Panc1 (cell line): Measurements from ENCODE around the gene SBNO2. TPM values are rescaled to one million over a fixed set of nuclear protein-coding genes. Genes with fewer than 3 reads are reported as not detected.

Experiments used
- ATAC-seq: fragments of 200-7000 bp; cut with Tn5 transposase; 2 replicates; pipeline ENCODE4 v1.9.1; 2020; ENCODE audit warnings: mild to moderate bottlenecking, moderate library complexity
- BruUV-seq: library from RNA; stranded (reverse); fragments of 400-500 nt; replicated peaks from 2 replicates; lab custom pipeline; 2021; lab: Mats Ljungman, UMichigan
- CTCF ChIA-PET: fragments of 300-600 bp; sonication (Branson Sonifier 250); formaldehyde crosslinking; loops from one replicate; lab custom pipeline; 2022; ENCODE audit warnings: antibody characterized with exemption; lab: Charles Lee
- POLR2A ChIA-PET: fragments of 300-600 bp; sonication (Branson Sonifier 250); formaldehyde crosslinking; loops from one replicate; lab custom pipeline; 2022; ENCODE audit warnings: antibody characterized with exemption; lab: Charles Lee
- DNase-seq: peaks from one replicate; pipeline ENCODE4 v3.0.0-alpha.2; 2010; ENCODE audit warnings: low read depth, low spot score
- H3K27ac ChIP-seq: 2 replicates; pipeline ENCODE4 v1.5.1; 2011; ENCODE audit warnings: mild to moderate bottlenecking, low read length, inconsistent platforms
- H3K27me3 ChIP-seq: fragments of 200-500 bp; sonication (Bioruptor generic); 2 replicates; pipeline ENCODE4 v1.6.0; 2014; ENCODE audit warnings: low read length, inconsistent platforms; ENCODE audit not compliant: control insufficient read depth, insufficient read depth
- H3K36me3 ChIP-seq: fragments of 200-500 bp; sonication (Bioruptor generic); 2 replicates; pipeline ENCODE4 v1.5.1; 2014; ENCODE audit warnings: inconsistent platforms, mild to moderate bottlenecking, low read length, moderate library complexity; ENCODE audit not compliant: control insufficient read depth, insufficient read depth
- H3K4me1 ChIP-seq: 2 replicates; pipeline ENCODE4 v1.5.1; 2011; ENCODE audit warnings: inconsistent platforms, mild to moderate bottlenecking, low read length, moderate library complexity; ENCODE audit not compliant: control insufficient read depth, insufficient read depth
- H3K4me3 ChIP-seq, 2 experiments: 2 replicates each; pipeline ENCODE4 v1.5.1; 2011 to 2012; ENCODE audit warnings: low read depth in 2 of 2, low read length in 2 of 2, mild to moderate bottlenecking in 2 of 2, inconsistent platforms in 1 of 2, moderate library complexity in 1 of 2
- H3K9me3 ChIP-seq: fragments of 200-500 bp; sonication (Bioruptor generic); 2 replicates; pipeline ENCODE4 v1.5.1; 2014; ENCODE audit warnings: low read depth, mild to moderate bottlenecking, inconsistent platforms, low read length, moderate library complexity; ENCODE audit not compliant: control insufficient read depth, insufficient read depth
- CTCF ChIP-seq: fragments of 450-650 bp; IDR thresholded peaks from 2 replicates; pipeline ENCODE4 v1.5.1; 2017; ENCODE audit warnings: mild to moderate bottlenecking
- POLR2AphosphoS5 ChIP-seq: IDR thresholded peaks from 2 replicates; pipeline ENCODE4 v1.6.1; 2012; ENCODE audit warnings: mild to moderate bottlenecking, low read depth, low read length, moderate library complexity
- REST ChIP-seq, 2 experiments: IDR thresholded peaks; 2 replicates each; pipeline ENCODE4 v1.6.1; 2011 to 2012; ENCODE audit warnings: low read depth in 2 of 2, control low read depth in 1 of 2, low read length in 1 of 2, mild to moderate bottlenecking in 1 of 2, moderate library complexity in 1 of 2; ENCODE audit not compliant: insufficient read depth in 1 of 2
- SIN3A ChIP-seq: IDR thresholded peaks from 2 replicates; pipeline ENCODE4 v1.6.1; 2012; ENCODE audit warnings: low read depth, mild to moderate bottlenecking, low read length, moderate library complexity, borderline replicate concordance; ENCODE audit not compliant: insufficient read depth
- TCF7L2 ChIP-seq: IDR thresholded peaks from 2 replicates; pipeline ENCODE4 v1.6.1; 2011; ENCODE audit warnings: mild to moderate bottlenecking, low read depth, low read length, inconsistent platforms
- in situ Hi-C: cut with HindIII; loops from 2 replicates; pipeline ENCODE4 v1.10.0; 2016; ENCODE audit warnings: low sequenced_read_pairs, low pct_unique_long_range_greater_than_20kb
- intact Hi-C: fragments of 100-400 bp; cut with micrococcal nuclease; formaldehyde crosslinking; loops from one replicate; pipeline ENCODE4 v1.10.0; 2022; ENCODE audit not compliant: unreplicated experiment
- total RNA-seq: library from RNA; stranded (reverse); gene quantifications from one replicate; pipeline ENCODE4 v1.2.1, GENCODE V29; 2021; ENCODE audit not compliant: unreplicated experiment

Gene SBNO2
- total RNA-seq, 1 experiment from 2014 or later: 101 TPM

- no TSS peak for BruUV-seq
- DNase-seq: no peak
- Histone ChIP-seq H3K4me1 (peaks cover 15% of the 10 kb centered on the region), H3K4me3 (peak overlapping the region; percentile 83 to 87), H3K27me3 (no peaks in the 10 kb centered on the region), H3K36me3 (no peaks in the 10 kb centered on the region; the same call in none of the 2 replicates), H3K9me3 (no peaks in the 10 kb centered on the region), H3K27ac (peak overlapping the region; percentile 87)
- no peak for TF ChIP-seq REST (IDR thresholded peaks at IDR 0.05; ENCODE audit: insufficient read depth in 1 of 2, low read depth in 2 of 2, low read length in 1 of 2)
- no peak for TF ChIP-seq TCF7L2
- TF ChIP-seq POLR2AphosphoS5: no peak
- TF ChIP-seq SIN3A: no peak
- no peak for TF ChIP-seq CTCF
- in situ Hi-C loops (no loop called here), intact Hi-C loops (no loop called here)
- ATAC-seq: no peak
- ChIA-PET CTCF (no interaction called here), POLR2A (interaction anchor here (0.9 kb wide), 1 partner anchor 10 kb away, joined by 3 read pairs; no protein-coding TSS in a partner anchor)
Measured at GRCh38 chr19:1093330-1093729, 80.7 kb downstream of the SBNO2 start.

- ChIA-PET CTCF (no interaction called here), POLR2A (no interaction called here)
- DNase-seq (no peak), ATAC-seq (no peak)
- intact Hi-C loops (no loop called here), in situ Hi-C loops (no loop called here)
- TF ChIP-seq REST (IDR thresholded peaks at IDR 0.05; ENCODE audit: insufficient read depth in 1 of 2, low read depth in 2 of 2, low read length in 1 of 2): no peak
- no peak for TF ChIP-seq POLR2AphosphoS5
- no peak for TF ChIP-seq CTCF
- no peak for TF ChIP-seq SIN3A
- no peak for TF ChIP-seq TCF7L2
- H3K9me3 ChIP-seq: no peaks in the 10 kb centered on the region
- no peaks in the 10 kb centered on the region for H3K27me3 ChIP-seq
- no peak overlapping the region for H3K27ac ChIP-seq
- H3K4me3 ChIP-seq: no peak overlapping the region
- H3K36me3 ChIP-seq: no peaks in the 10 kb centered on the region; the same call in none of the 2 replicates
- peaks cover 5% of the 10 kb centered on the region; the same call in 1 of the 2 replicates for H3K4me1 ChIP-seq
- no TSS peak for BruUV-seq
Measured at GRCh38 chr19:1091544-1092175, 82.4 kb downstream of the SBNO2 start.
